Sigmoid colon (tissue), 7 donors: ENCODE measurements around the gene STK11. TPM values are rescaled to one million over a fixed set of nuclear protein-coding genes. Genes with fewer than 3 reads are reported as not detected.

Experiments
- DNase-seq: peaks from one replicate; pipeline ENCODE4 v3.0.0-alpha.2; 2019
- H3K27ac ChIP-seq, 4 donors: fragments of 200-600 bp; sonication (generic); one replicate each; pipeline ENCODE4 v1.5.1; 2016 to 2019; ENCODE audit warnings: mild to moderate bottlenecking in 1 of 4
- H3K27me3 ChIP-seq, 3 donors: fragments of 200-600 bp; sonication (generic); one replicate each; pipeline ENCODE4 v1.5.1; 2019; ENCODE audit warnings: mild to moderate bottlenecking in 1 of 3
- H3K36me3 ChIP-seq, 4 donors: fragments of 200-600 bp; sonication (generic); one replicate each; pipeline ENCODE4 v1.5.1; 2016 to 2019
- H3K4me1 ChIP-seq, 4 donors: fragments of 200-600 bp; sonication (generic); one replicate each; pipeline ENCODE4 v1.5.1; 2017 to 2019
- H3K4me3 ChIP-seq, 4 donors: fragments of 200-600 bp; sonication (generic); one replicate each; pipeline ENCODE4 v1.5.1; 2017 to 2019; ENCODE audit warnings: mild to moderate bottlenecking in 2 of 4, moderate library complexity in 1 of 4
- H3K9me3 ChIP-seq, 4 donors: fragments of 200-600 bp in 3 of 4; sonication (generic) in 3 of 4; one replicate each; pipeline versions ENCODE4 v1.5.1 to v1.6.1; 2013 to 2019
- EP300 ChIP-seq, 4 donors: sonication (generic); formaldehyde crosslinking; IDR thresholded peaks; one replicate each; pipeline ENCODE4 v1.6.1; 2017; ENCODE audit warnings: antibody characterized with exemption in 4 of 4
- POLR2A ChIP-seq, 2 donors: fragments of 450-650 bp; IDR thresholded peaks; one replicate each; pipeline ENCODE4 v1.6.1; 2016; ENCODE audit warnings: antibody characterized with exemption in 2 of 2, mild to moderate bottlenecking in 2 of 2, moderate library complexity in 2 of 2
- POLR2AphosphoS5 ChIP-seq, 4 donors: sonication (generic); formaldehyde crosslinking; IDR thresholded peaks; one replicate each; pipeline ENCODE4 v1.6.1; 2017; ENCODE audit warnings: antibody characterized with exemption in 4 of 4
- WGBS, 2 donors: extraction: QIAGEN DNeasy Blood & Tissue Kit; methylation state at CpG; one replicate each; pipeline ENCODE4 v1.1.7; 2013; 5-methylcytosine and 5-hydroxymethylcytosine counted together
- intact Hi-C: fragments of 100-400 bp; cut with DNase I; formaldehyde crosslinking; loops from one replicate; pipeline ENCODE4 v1.15.1; 2023
- polyA plus RNA-seq, 3 donors: library from polyadenylated mRNA; stranded (reverse); fragments of 200-250 nt; gene quantifications; one replicate each; pipeline ENCODE4 v1.2.3, GENCODE V29; 2013
- total RNA-seq, 4 donors: library from RNA; depleted of rRNA; stranded (reverse); fragments of >200 nt; gene quantifications; one replicate each; pipeline ENCODE4 v1.1.0, GENCODE V29; 2016
- TF ChIP-seq, protein P1 (sequence below), 4 experiments: fragments of 450-650 bp in 3 of 4; fragments of 200-600 bp in 1 of 4; IDR thresholded peaks; one replicate each; pipeline ENCODE4 v1.5.1; 2016 to 2019; ENCODE audit warnings: antibody characterized with exemption in 4 of 4, mild to moderate bottlenecking in 3 of 4, moderate library complexity in 2 of 4
- donor health status: healthy with polysubstance abuse.
- donor health status: Bipolar disorder and iron deficiency.
- donor health status: healthy.

The STK11 gene
- total and polyA plus RNA-seq, 7 donors = 31.2 to 86.5 (median 41.8) TPM

DNA sequence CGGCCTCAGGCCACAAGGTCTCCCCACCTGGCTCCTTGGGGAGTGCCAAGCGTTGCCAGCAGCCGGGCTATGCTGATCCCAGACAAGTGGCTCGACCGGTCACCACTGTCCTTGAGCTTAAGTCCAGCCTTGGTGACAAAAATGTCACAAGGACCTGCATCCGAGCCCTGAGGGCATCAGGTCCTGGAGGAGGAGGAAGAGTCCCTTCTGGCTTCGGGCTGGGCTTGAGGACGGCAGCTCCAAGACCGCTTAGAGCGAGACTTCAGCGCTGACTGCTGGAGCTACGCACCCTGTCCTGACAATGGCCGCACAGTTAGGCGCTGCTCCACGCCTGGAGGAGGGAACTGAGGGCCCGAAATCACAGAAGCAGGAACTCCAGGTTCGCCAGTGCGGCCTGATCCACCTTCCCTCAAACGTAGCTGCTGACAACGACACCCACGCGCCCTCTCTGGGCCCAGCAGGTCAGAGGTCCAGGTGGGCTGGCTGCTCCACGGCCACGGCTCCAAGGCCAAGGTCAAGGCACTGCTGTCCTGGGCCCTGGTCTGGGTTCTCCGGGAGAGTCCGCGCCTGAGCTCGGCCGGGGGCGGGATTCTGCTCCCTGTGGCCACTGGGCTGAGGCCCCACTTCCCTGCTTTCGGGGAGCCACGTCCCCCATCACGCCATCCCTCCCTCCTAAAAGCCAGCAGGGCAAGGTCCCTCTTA is 38.6 kb upstream of the STK11 start:
- Histone ChIP-seq H3K4me3 (no peak overlapping the region), H3K27me3 (no peaks in the 10 kb centered on the region), H3K36me3 (peaks cover 0 to 4% (median 0%) of the 10 kb centered on the region in 4 donors), H3K9me3 (no peaks in the 10 kb centered on the region), H3K4me1 (peaks cover 0 to 58% (median 45%) of the 10 kb centered on the region in 4 donors), H3K27ac (peak overlapping the region in 1 of 4 donors; percentile 99)
- DNase-seq = no peak
- intact Hi-C loops = no loop called here
- TF ChIP-seq, protein P1, sequence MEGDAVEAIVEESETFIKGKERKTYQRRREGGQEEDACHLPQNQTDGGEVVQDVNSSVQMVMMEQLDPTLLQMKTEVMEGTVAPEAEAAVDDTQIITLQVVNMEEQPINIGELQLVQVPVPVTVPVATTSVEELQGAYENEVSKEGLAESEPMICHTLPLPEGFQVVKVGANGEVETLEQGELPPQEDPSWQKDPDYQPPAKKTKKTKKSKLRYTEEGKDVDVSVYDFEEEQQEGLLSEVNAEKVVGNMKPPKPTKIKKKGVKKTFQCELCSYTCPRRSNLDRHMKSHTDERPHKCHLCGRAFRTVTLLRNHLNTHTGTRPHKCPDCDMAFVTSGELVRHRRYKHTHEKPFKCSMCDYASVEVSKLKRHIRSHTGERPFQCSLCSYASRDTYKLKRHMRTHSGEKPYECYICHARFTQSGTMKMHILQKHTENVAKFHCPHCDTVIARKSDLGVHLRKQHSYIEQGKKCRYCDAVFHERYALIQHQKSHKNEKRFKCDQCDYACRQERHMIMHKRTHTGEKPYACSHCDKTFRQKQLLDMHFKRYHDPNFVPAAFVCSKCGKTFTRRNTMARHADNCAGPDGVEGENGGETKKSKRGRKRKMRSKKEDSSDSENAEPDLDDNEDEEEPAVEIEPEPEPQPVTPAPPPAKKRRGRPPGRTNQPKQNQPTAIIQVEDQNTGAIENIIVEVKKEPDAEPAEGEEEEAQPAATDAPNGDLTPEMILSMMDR (IDR thresholded peaks at IDR 0.05) = no peak
- TF ChIP-seq EP300 (IDR thresholded peaks at IDR 0.05) (no peak), POLR2AphosphoS5 (IDR thresholded peaks at IDR 0.05) (no peak)
- WGBS, 2 donors = 94 to 96% methylated on average over 33 of the region's 33 CpGs

DNA sequence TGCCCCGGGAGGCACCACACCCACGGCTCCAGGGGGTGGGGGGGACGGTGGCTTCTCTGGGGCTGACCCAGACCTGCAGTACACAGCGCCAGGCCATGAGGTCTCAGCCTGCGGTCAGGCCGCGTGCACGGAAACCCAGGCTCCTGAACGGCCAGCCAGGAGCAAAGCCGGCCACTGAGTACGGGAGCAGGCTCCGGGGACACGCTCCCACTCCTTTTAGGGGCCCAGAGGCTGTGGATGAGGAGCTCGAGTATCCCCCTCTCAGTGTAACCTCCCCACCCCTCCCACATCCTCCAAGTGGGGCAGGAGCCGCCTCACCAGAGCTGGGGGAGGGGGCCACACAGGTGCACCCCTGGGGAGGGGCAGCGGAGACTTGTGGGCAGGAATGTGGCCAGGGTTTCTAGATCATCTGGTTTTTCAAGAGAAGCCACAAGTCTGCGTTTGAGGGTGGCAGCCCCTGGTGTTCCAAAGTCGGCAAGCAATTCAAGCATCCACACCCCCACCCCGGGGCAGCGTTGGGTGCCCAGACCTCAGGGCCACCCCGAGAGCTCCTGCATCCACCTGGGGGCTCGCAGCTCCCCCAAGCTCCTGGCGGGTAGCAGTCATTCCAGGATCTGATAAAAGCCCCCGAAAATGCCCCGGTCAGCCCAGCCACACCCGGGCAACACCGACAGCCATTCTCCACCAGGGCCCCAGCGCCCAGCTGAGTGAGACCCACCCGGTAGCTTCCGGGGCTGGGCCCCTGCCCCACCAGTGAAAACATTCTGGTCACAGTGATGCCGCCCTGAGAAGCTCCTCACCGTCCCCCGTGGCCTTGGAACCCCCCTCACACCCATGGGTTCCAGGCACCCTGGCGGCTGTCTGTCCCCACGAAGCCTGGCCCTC is 37.6 kb upstream of the STK11 start:
- intact Hi-C loops = no loop called here
- H3K27ac ChIP-seq = peak overlapping the region; percentile 75 to 99 (median 88)
- no peaks in the 10 kb centered on the region for H3K9me3 ChIP-seq
- peak overlapping the region in 3 of 4 donors; percentile 26 to 38 (median 35) for H3K4me3 ChIP-seq
- peaks cover 0 to 4% (median 0%) of the 10 kb centered on the region in 4 donors for H3K36me3 ChIP-seq
- 88 to 91% methylated on average over 35 of the region's 35 CpGs for WGBS, 2 donors
- H3K4me1 ChIP-seq = peaks cover 0 to 67% (median 53%) of the 10 kb centered on the region in 4 donors
- TF ChIP-seq POLR2AphosphoS5 (IDR thresholded peaks at IDR 0.05) (no peak), EP300 (IDR thresholded peaks at IDR 0.05) (no peak)
- TF ChIP-seq, protein P1 (IDR thresholded peaks at IDR 0.05) = no peak
- no peak for DNase-seq
- no peaks in the 10 kb centered on the region for H3K27me3 ChIP-seq

DNA sequence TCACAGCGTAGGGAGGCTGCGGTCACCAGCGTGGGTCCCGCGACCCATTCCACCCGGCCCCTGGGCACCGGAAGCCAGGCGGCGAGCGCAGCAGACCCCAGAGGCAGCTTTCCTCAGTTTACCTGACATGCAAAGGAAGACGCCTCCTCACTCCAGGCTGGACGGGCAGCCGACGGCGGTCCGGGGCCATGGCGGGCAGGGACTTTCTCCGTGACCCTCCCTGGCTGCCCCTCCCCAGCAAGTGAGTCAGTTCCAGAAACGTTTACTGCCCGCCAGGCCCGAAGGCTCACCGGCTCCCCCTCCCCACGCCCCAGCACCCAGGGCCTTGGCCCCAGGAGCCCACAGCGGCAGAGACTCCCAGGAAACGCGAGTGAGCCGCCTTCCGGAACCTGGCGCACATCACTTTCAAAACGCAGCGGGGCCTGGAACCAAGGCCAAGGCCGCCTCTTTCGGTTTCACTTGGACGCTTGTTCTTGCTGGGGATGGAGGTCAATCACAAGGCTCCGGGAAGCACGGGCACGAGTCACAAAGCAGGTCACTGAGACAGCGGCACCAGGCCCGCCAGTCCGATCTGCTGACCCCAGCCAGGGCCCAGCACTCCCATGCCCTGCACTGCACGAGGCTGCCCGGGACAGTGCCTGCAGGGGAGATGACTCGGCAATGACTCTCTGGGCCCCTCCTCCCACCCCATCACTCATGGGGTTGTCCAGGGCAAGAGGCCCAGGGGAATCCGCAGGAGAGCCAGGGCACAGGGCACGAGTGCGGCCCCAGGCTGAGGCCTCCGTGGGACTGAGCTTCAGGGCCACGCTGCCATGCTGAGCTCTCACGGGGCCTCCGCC is 36.8 kb upstream of the STK11 start:
- peak overlapping the region; percentile 8 to 38 (median 30) for H3K4me3 ChIP-seq
- peak overlapping the region; percentile 75 to 99 (median 88) for H3K27ac ChIP-seq
- TF ChIP-seq, protein P1 (IDR thresholded peaks at IDR 0.05) = no peak
- TF ChIP-seq POLR2AphosphoS5 (IDR thresholded peaks at IDR 0.05) (peak; percentile 7 to 69 (median 60)), POLR2A (IDR thresholded peaks at IDR 0.05) (peak; percentile 13 to 24), EP300 (IDR thresholded peaks at IDR 0.05) (no peak)
- peak; percentile 80 for DNase-seq
- intact Hi-C loops = no loop called here
- H3K4me1 ChIP-seq = peaks cover 0 to 76% (median 58%) of the 10 kb centered on the region in 4 donors
- no peaks in the 10 kb centered on the region for H3K9me3 ChIP-seq
- H3K36me3 ChIP-seq = peaks cover 0 to 4% (median 0%) of the 10 kb centered on the region in 4 donors
- WGBS, 2 donors = 83 to 84% methylated on average over 50 of the region's 50 CpGs
- no peaks in the 10 kb centered on the region for H3K27me3 ChIP-seq

DNA sequence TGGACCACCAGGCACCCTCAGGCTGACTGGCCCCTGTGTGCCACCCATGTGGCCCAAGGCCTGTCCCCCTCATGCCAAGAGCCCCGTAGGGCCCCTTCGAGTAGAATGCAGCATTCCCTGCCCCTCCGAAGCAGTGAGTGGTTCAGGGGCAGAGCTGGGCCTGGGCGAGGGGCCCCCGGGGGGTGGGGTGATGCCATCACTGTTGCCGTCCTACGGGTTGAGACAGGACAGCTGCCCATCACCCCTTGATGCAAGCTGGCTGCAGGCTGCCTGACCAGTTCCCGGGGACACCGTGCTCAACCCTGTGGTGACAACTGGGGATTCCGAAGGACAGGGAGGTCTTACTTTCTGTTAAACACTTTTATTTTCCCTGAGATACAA is 36.2 kb upstream of the STK11 start:
- Histone ChIP-seq H3K36me3 (peaks cover 0 to 4% (median 0%) of the 10 kb centered on the region in 4 donors), H3K4me1 (peaks cover 0 to 79% (median 59%) of the 10 kb centered on the region in 4 donors), H3K27ac (peak overlapping the region; percentile 75 to 99 (median 88)), H3K27me3 (no peaks in the 10 kb centered on the region), H3K4me3 (peak overlapping the region; percentile 8 to 38 (median 30)), H3K9me3 (no peaks in the 10 kb centered on the region)
- DNase-seq = peak; percentile 66
- TF ChIP-seq POLR2AphosphoS5 (IDR thresholded peaks at IDR 0.05) = no peak
- no peak for TF ChIP-seq POLR2A (IDR thresholded peaks at IDR 0.05)
- intact Hi-C loops = no loop called here
- WGBS, 2 donors = 84 to 89% methylated on average over 10 of the region's 10 CpGs
